Stimulated activated CD8-positive, alpha-beta memory T cell treated with anti-CD3 and anti-CD28 coated beads, Interleukin-12 subunit alpha, Interleukin-12 subunit beta, amount 100 ng/mL, for 1 hour (primary cell): ENCODE results near the gene ZNF296.
"Not testable (repeated sequence)": the region's sequence is repeated elsewhere in the genome, so short reads cannot be mapped to it uniquely, and the experiment has no call there.

Source experiments
- DNase-seq: peaks from one replicate; pipeline ENCODE4 v3.0.0-alpha.2; 2020; ENCODE audit warnings: low read depth

Gene ZNF296

DNA sequence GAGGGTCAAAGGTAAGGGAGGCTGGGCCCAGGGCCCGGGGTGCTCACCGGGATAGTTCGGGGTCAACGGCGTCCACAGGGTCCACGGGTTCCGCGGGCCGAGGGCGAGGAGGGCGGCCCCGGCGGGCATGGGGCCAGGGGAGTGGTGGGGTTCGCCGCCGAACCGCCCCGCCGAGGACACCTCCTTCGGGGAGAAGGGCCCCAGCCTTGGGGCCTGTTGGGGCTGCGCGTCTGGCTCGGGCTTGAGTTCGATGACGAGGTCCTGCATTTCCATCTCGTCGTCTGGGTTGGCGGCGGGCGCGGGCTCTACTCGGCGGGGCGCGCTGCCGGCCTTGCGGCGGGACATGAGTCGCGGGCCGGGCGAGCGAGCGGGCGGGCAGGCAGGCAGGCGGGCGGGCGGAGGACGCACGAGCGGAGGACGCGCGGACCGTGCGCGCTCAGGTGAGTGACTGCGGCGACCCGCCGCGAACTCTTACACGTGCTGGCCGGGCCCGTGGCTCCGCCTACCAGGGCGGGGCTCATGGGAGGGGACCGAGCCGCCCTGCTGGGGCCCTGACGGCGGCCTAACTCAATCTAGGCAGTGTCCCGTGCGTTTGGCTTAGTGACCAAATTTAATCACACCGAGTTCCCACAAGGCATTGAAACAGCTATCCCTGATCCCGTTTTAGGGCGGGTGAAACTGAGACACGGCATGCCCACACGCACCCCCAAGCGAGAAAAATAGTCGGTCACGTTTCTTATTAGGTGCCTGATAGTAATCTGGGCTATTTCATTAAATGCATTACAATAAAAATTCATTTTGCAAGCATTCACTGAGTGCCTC lies at the start of gene ZNF296:
Gene ZNF296 (minus strand): TSS at position 450 of the 822 bp plus-strand sequence. CDS start 105 bp downstream, at position 345.
- DNase-seq = peak; percentile 62

DNA sequence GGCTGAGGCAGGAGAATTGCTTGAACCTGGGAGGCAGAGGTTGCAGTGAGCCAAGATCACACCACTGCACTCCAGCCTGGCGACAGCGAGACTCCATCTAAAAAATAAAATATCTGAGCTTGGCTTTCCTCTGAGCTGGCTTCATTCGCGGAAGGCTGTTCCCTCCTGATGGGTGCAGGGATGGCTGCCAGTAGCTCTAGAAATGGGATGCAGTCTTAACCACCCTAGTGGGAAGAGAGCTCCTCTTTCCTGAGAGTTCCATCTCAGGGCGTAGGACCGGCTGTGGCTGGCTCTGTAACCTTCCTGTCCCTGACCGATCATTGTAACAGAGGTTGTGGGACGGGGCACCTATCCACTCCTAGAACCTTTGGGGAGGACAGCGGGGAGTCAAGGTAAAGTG lies 49.1 kb upstream of the ZNF296 start:
- no peak for DNase-seq

DNA sequence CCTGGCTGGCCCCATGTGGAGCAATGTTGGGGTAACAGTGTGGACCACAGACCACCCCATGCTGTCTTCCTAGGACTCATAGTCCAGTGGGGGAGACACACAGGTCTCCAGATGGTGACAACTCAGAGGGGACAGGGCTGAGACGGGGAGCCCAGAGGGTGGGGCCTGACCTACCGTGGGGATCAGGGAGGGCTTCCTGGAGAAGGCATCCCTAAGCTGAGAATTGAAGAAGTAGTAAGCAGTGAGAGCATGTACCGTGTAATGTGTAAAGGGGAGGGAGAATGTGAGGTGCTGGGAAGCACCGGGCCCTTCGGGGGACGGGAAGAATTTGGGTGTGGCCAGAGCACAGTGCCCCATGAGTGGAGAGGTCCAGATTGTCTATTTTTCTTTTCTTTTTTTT lies 47.7 kb upstream of the ZNF296 start:
- no peak for DNase-seq

DNA sequence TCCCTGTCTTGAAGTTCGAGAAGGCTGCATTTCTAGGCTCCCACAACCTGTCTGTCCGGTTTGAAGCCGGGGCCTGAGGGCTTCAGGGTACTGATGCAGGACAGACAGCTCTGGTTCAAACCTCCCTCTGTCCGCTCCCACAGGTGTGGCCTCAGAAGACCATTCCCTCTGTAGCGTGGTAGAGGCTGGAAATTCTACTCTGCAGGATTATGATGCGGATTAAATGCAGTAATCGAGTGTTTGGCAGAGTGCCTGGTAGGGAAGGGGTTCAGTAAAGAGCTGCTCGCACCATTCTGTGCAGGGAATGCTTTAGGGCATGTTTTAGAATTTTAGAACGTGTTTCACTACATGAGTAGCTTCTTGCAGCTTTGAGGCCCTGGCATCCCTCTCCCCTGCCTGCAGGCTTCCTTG lies 47.2 kb upstream of the ZNF296 start:
- no peak for DNase-seq

DNA sequence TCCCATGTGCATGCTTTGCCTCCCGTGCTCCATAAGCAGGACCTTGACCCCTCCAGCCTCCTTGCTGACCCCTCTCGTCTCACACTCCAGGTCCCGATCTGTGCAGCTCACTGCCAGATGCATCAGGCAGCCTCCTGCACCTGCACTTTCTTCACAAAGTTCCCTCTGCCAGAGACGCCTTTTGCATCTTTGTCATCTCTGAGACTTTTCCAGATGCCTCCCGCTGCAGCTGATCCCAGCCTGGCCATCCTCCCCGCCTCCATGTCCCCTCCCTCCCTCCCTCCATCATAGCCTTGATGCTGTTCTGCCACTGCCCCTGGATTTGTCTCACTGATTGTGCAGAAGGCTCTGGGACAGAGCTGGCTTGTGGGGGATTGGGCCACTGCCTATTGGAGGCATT lies 46.6 kb upstream of the ZNF296 start:
- no peak for DNase-seq

DNA sequence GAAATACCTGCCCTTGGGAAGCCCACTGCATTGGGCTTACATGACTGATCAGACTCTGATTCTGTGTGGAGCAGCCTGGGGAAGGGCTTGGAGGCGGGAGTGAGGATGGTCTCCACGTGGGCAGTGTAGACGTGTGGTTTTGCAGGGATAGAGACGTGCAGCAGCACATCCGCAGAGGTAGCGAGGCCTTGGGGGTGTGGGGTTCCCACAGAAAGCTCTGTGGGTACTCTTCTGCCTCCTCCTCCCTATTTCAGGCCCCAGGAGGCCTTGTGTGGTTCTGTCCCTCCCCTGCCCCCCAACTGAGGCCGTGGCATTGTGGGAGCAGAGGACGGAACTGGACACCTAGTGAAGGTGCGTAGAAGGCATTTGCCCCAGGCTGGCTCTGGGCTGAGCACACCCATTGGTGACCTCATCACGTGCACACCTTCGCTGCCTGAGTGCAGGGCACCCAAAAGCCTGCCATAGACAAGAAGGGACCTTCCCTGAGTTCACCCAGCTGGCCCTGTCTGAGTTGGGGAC lies 45.6 kb upstream of the ZNF296 start:
- no peak for DNase-seq

- DNase-seq = no peak
Measured at GRCh38 chr19:45119582-45119981, 43.3 kb upstream of the ZNF296 start.

- DNase-seq = not testable (repeated sequence)
Measured at GRCh38 chr19:45118591-45119355, 42.5 kb upstream of the ZNF296 start.

GRCh38 chr19:45118106-45118505 lies 41.8 kb upstream of the ZNF296 start:
- DNase-seq = no peak

DNA sequence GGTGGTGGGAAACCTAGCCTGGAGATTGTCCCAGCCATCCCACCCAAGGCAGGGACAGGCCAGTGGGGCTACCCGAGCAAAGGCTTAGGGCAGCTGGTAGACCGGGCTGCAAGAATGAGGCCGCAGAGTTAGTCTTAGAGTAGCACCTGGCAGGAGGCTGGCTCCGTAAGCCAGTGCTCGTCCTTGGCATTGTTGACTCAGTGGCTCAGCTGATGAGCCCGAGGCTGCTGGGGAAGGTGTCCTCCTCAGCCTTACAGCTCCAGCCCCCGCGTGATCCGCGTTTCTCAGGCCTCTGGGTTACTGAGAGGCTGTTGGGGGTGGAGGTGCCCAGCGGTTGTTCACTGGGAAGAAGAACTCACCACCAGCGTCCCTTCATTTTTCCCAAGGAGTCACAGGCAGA lies 41.4 kb upstream of the ZNF296 start:
- DNase-seq = no peak

DNA sequence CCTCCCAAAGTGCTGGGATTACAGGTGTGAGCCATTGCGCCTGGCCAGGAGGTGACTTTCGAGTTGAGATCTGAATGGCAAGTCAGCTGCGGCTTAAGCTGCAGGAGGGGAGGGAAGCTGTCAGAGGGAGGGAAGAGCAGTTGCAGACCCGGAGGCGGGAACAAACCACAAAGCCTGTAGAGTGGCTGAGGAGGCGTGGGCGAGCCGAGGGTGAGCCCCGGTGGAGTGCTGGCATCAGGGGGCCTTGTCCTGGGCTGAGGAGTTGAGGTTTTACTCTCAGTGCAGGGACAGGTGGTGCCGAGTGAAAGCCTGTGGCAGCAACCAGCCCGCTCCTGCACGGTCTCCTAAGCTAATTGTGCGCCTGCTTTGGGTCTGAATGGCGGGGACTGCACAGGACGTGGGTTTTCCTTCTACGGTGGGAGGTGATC lies 40.9 kb upstream of the ZNF296 start:
- DNase-seq = no peak

GRCh38 chr19:45115809-45116615 lies 39.7 kb upstream of the ZNF296 start:
- DNase-seq = no peak

DNA sequence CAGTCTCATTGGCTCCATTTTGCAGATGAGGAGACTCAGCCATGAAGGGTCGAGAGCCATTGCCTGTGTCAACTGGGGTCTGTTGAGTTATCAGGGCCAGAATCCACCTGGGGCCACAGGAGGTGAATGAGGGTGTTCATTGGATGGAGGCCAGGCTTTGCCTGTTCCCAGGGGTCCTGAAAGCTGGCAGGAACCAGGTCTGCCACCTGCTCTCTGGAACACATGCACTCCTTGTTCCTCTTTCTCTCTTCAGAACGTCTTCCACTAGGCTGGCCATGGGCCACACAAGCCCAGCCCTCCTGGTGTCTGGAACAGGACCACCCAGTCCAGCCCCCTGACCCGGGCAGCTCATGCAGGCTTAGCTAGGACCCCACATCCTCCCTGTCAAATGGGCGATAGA lies 37.8 kb upstream of the ZNF296 start:
- DNase-seq = no peak

- no peak for DNase-seq
Measured at GRCh38 chr19:45113628-45114027, 37.4 kb upstream of the ZNF296 start.

DNA sequence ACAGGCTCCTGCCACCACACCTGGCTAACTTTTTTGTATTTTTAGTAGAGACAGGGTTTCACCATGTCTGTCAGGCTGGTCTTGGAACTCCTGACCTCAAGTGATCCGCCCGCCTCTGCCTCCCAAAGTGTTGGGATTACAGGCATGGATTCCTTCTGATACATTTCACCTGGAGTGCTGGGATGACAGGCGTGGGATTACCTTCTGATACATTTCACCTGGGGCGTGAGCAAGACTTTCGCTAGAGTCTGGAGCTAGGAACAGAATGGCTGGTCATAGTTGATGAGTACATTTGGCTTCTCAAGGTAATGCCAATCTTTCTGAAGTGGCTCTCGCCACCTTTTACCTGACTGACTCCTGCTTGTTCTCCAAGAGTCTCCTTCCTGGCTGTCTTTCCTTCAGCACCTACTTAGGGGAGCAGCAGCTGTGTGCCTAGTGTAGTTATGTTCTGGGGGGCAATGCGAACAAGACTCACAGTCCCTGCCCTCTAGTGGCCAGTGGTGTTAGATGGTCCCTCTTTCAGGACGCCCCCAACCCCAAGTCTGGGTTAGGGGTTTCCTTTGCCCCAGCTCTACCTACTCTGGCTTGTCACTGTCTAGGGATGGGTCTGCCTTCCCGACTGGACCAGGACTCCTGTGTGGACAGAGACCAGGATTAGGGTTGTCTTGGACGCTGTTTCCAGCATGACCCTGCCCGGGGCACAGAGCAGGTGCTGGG lies 36.0 kb upstream of the ZNF296 start:
- no peak for DNase-seq

- DNase-seq = no peak
Measured at GRCh38 chr19:45110851-45111266, 34.6 kb upstream of the ZNF296 start.

DNA sequence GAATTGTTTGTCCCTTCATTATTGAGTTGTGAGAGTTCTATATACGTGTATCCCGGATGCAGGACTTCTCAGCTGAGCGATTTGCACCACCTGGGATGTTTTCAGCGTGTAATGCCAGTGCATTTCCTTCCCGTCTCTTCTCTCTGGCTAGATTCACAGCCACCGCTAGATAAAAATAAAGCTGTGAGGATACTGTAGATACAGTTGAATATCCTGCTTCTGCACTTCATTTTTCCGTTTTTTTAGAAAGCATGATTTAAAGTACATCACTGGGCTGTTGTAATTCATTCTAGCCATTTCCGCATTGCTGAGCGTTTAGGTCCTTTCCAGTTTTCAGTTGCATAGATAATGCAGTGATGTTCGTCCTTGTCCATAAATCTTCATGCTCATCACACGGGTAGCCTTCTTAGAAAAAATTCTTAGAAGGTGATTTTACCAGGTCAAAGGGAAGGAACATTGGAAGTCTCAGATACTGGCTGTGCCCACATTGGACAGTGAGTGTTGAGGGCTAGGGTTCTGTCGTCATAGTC lies 31.4 kb upstream of the ZNF296 start:
- DNase-seq = no peak

DNA sequence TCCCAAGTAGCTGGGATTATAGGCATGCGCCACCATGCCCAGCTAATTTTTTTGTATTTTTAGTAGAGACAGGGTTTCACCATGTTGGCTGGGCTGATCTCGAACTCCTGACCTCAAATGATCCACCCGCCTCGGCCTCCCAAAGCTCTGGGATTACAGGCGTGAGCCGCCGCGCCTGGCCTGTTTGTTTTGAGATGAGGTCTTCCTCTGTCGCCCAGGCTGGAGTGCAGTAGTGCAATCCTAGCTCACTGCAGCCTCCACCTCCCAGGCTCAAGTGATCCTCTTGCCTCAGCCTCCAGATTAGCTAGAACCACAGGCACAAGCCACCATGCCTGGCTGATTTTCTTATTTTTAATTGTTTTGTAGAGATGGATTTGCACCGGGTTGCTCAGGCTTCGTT lies 30.1 kb upstream of the ZNF296 start:
- not testable (repeated sequence) for DNase-seq

DNA sequence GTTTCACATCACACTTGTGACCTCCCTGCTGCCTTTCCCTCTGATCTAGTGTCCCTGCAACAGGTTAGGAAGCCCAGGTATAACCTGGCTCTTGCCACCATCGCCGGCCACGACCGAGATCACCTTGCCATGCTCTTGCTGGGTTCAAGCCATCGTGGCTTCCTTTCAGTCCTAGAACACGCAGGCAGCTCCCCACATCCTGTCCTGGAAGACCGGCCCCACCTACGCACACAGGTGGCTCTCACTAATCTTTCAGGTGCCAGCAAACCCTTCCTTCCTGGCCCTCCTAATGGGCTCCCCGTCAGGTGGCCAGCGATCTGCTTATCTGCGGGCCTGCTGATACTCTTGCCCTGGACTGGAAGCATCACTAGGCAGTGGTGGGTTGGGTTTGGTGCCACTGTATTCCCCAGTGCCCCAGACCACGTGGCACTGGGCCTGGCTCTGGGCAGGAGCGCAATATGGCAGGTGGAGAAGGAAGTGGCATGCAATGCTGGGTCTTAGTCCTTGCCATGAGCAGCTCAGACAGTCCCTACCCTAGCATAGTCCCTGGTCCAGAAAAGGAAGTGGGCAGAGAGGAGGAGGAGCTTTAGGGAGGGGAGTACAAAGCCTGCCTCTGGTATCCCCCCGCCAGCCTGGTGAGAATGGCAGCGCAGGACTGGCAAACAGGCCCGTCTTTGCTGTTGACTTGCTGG lies 28.5 kb upstream of the ZNF296 start:
- no peak for DNase-seq

GRCh38 chr19:45103508-45104319 lies 27.4 kb upstream of the ZNF296 start:
- no peak for DNase-seq
